GM10266 (cell line): ENCODE data around the gene MLN.

ENCODE experiments used
- DNase-seq: peaks from one replicate; pipeline ENCODE4 v3.0.0; 2012; ENCODE audit errors: extremely low spot score
- TF ChIP-seq, protein P1 (sequence below): IDR thresholded peaks from 2 replicates; pipeline ENCODE4 v1.5.1; 2012; ENCODE audit warnings: mild to moderate bottlenecking, low read depth; ENCODE audit not compliant: control insufficient read depth, insufficient read depth; ENCODE audit errors: missing control alignments

Gene MLN

DNA sequence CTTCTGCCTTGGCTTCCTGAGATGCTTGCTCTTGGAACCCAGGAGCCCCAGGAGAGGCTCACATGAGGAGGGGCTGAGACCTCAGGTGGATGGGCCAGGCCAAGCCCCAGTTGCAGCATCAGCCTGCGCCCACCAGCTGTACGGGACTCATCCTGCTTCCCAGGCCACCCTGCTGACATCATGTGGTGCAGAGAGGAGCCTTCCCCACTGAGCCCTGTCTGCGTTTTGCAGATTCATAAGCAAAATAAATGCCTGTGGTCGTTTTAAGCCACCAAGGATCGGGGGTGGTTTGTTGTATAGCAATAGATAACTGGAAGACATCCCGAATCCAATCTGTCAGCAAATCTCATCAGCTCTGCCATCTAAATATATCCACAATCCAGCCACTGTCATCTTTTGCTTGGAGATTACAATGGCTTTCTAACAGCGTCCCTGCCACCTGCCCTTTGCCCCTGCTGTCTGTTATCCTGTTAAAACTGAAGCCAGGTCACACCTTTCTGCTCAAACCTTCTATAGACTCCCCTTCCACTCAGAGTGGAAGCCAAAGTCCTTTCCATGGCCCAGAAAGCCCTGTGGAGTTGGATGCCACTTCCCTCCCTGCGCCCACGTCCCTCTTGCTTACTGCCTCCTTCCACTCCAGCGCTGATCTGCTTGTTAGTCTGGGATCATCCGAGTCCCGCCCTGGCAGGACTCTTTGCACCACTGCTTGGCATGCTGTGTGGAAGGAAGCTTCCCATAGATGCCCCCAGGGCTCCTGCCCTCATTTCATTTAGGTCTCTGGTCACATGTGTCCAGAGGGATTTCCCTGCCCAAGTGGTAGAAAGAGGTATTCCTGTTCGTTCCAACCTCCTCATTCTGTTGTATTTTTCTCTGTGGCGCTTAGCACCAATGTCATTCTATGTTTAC, 24.0 kb upstream of the MLN start:
- TF ChIP-seq, protein P1, sequence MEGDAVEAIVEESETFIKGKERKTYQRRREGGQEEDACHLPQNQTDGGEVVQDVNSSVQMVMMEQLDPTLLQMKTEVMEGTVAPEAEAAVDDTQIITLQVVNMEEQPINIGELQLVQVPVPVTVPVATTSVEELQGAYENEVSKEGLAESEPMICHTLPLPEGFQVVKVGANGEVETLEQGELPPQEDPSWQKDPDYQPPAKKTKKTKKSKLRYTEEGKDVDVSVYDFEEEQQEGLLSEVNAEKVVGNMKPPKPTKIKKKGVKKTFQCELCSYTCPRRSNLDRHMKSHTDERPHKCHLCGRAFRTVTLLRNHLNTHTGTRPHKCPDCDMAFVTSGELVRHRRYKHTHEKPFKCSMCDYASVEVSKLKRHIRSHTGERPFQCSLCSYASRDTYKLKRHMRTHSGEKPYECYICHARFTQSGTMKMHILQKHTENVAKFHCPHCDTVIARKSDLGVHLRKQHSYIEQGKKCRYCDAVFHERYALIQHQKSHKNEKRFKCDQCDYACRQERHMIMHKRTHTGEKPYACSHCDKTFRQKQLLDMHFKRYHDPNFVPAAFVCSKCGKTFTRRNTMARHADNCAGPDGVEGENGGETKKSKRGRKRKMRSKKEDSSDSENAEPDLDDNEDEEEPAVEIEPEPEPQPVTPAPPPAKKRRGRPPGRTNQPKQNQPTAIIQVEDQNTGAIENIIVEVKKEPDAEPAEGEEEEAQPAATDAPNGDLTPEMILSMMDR: no peak
- no peak for DNase-seq

DNA sequence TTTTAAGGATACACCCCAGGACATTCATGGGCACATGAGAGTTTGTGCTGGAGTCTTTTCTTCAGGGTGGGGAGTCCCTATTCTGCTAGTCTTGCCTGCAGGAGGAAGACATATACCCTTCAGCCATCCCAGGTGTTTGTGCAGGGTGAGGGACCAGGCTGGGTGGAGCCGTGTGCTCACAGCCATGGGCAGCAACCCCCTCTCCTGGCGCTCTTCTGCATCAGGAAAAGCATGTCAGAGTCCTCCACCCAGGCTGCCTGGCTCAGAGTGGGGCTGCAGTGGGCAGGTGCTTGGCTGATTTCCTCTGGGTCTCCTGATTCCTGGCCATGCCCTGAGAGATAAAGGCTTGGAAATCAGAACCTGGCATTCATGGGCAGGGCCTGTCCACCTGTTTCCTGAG, 22.7 kb upstream of the MLN start:
- TF ChIP-seq, protein P1: no peak
- DNase-seq: no peak

DNA sequence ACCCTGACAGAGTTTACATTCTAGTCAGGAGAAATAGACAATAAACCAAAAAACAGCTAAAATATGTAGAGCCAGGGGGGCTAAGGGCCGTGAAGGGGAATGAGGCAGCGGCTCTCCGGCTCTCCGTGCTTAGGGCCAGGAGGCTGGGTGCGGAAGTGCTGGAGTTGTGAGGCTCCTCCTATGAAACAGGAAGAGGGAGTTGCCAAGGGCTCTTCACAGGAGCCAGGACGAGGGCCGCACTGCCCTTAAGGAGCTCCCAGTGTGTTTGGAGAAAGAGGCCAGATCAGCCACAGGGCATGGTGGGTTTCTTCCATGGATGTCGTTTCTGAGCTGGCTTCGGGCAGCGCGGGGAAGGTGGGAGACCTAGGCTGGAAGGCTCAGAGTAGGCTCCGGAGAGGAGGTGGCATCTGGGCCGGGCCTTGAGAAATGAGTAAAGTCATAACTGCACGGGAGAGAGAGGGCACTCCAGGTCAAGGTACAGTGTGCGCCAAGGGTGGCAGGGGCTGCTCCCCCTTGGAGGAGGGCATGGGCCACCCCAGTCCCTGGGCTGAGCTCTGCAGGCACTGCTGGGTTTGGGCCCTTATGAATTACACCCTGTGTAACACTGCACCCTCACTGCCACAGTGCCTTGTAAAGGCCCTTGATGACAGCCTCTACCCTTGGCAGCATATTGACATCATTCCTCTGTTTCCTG, 20.8 kb upstream of the MLN start:
- TF ChIP-seq, protein P1: no peak
- no peak for DNase-seq

DNA sequence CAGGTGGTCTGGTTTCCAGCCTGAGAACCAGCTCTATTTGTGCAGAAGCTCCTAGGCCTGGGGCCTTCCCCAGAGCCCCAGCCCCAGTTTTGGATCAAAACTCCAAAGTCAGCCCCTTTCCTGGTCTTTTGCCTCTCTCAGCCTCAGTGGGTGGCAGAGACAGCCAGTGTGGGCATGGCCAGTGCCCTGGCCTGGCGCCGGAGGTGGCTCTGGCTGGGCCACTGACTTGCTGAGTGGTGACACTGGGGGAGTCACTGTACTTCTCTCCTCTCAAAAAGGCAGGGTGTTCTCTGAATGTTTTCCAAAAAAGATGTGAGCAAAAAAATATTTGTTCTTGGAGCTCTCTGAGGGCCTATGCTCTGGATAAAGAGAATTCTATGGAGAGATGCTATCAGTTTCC, 20.0 kb upstream of the MLN start:
- TF ChIP-seq, protein P1: no peak
- no peak for DNase-seq

DNA sequence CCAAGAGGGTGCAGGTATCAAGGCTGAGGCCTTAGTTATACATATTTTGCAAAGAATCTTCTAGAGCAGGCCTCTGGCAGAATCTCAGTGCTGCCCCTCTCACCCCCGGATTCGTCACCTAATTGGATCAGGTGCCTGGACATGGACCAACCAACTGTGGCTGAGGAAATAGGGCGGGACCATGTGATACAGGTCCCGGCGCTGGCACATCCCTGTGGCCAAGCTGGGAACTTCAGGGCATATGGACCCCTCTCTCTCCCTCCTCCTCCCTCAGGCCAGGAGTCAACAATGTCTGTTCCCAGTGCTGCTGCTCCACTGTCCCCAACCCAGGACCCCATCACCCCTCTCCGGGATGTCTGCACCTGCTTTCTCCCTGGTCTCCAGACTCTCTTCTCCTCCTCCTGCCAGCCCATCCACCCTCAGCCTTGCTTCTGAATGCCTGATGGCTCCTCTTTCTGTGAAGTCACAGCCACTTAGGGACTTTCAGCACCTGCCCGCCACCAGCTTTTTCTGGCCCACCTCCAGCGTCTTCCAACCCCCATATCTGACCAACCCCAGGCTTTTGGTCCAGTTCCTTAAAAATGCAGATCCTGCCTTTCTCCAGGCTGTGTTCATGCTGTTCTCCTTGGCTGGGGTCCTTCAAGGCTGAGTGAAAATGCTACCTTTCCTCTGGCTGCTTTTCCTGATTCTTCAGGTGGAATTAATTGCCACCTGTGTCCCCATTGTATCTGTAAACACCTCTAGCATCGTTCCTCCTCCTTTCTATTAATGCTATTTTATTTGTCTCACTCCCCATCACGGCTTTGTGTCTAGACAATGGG, 19.0 kb upstream of the MLN start:
- DNase-seq: no peak

DNA sequence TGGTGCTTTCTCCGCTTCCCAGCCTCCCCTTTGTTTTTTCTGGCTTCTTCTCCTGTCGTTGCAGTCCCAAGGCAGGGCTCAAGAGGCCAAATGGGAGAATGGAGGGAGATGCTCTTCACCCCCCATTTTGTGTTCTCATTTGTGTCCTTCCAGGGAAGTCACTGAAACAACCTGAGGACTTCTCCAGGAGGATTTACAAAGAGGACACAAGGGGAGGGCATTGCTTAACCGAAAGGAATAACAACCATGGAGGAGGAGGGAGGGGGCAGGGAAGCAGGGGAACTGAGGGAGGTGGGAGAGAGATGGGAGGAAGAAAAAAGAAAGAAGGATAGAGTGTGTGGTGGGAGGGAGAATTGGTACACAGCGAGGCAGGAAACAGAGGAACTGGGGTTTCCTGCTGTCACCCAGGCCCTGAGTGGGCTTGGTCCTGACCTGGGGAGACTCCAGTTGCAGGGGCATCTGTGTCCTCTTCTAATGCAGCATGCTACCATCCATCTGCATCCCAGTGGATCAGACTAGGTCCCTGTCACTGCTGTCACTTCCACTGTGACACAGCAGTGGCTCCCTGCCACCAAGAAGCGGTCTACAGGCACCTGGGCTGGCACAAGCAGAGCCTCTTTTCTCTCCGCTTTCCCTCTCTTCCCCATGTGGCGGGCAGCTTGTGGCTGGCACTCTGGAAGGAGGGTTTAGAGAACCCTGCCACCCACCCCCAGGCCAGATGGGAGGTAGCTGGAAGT, 17.1 kb upstream of the MLN start:
- TF ChIP-seq, protein P1: no peak
- DNase-seq: no peak

More for the DNA sequence above, 19.0 kb upstream of the MLN start:
- TF ChIP-seq, protein P1: no peak
